EH (cell line): ENCODE measurements around the gene TAF8.
"Not testable (repeated sequence)": the region's sequence is repeated elsewhere in the genome, so short reads cannot be mapped to it uniquely, and the experiment has no call there.

Source experiments
- DNase-seq: peaks from one replicate; pipeline ENCODE4 v3.0.0-alpha.2; 2015; ENCODE audit warnings: low read depth

Gene TAF8

GRCh38 chr6:42050297-42051267, at the start of gene TAF8:
TAF8 (plus strand) TSS chr6:42050524; CDS start chr6:42050542, 18 bp downstream.
- peak; percentile 94 for DNase-seq

- no peak for DNase-seq
These were observed 48.8 kb upstream of the TAF8 start for GRCh38 chr6:42001506-42001905.

- DNase-seq, result not testable (repeated sequence)
These were observed 46.7 kb upstream of the TAF8 start for GRCh38 chr6:42003658-42004057.

GRCh38 chr6:42007286-42008137, 42.8 kb upstream of the TAF8 start:
- no peak for DNase-seq

GRCh38 chr6:42008138-42008528, 42.2 kb upstream of the TAF8 start:
- not testable (repeated sequence) for DNase-seq

GRCh38 chr6:42009844-42010184, 40.5 kb upstream of the TAF8 start:
- no peak for DNase-seq

GRCh38 chr6:42010185-42010891, 40.0 kb upstream of the TAF8 start:
- DNase-seq, result peak; percentile 2

GRCh38 chr6:42010909-42011308, 39.4 kb upstream of the TAF8 start:
- no peak for DNase-seq

- peak; percentile 33 for DNase-seq
These were observed 37.7 kb upstream of the TAF8 start for GRCh38 chr6:42012501-42013133.

GRCh38 chr6:42013134-42013516, 37.2 kb upstream of the TAF8 start:
- DNase-seq, result peak; percentile 57

GRCh38 chr6:42017021-42017643, 33.2 kb upstream of the TAF8 start:
- peak; percentile 85 for DNase-seq

GRCh38 chr6:42020967-42021366, 29.4 kb upstream of the TAF8 start:
- no peak for DNase-seq

- no peak for DNase-seq
These were observed 28.2 kb upstream of the TAF8 start for GRCh38 chr6:42021847-42022754.

GRCh38 chr6:42022755-42023384, 27.5 kb upstream of the TAF8 start:
- DNase-seq, result no peak

GRCh38 chr6:42025066-42025844, 25.1 kb upstream of the TAF8 start:
- DNase-seq, result no peak

GRCh38 chr6:42025845-42026243, 24.5 kb upstream of the TAF8 start:
- no peak for DNase-seq

- no peak for DNase-seq
These were observed 23.8 kb upstream of the TAF8 start for GRCh38 chr6:42026540-42026939.

GRCh38 chr6:42028234-42029061, 21.9 kb upstream of the TAF8 start:
- peak; percentile 70 for DNase-seq
